ENCODE data around the gene SLC7A8. TPM values are rescaled to one million over a fixed set of nuclear protein-coding genes. Genes with fewer than 3 reads are reported as not detected.

Gene SLC7A8
- total RNA-seq, 1 experiment from 2014 or later: 77.9 TPM

GRCh38 chr14:23105348-23105824 is 78.1 kb downstream of the SLC7A8 start:
- Histone ChIP-seq H4K8ac (replicated peaks; ENCODE audit: insufficient read length, low read depth, low read length) (no peak overlapping the region), H3K79me2 (ENCODE audit: insufficient read depth, low read length) (no peaks in the 10 kb centered on the region), H2BK12ac (ENCODE audit: insufficient read length, low read depth, low read length) (no peak overlapping the region), H3T11ph (ENCODE audit: low read length) (no peak overlapping the region), H3K4me1 (ENCODE audit: insufficient read depth, low read length) (no peaks in the 10 kb centered on the region; the same call in 1 of the 2 replicates), H3K4ac (ENCODE audit: low read depth, low read length) (no peak overlapping the region), H3K27ac (ENCODE audit: insufficient read length, low read depth, low read length) (no peak overlapping the region), H3K9me3 (ENCODE audit: control insufficient read depth, low read depth, low read length) (no peaks in the 10 kb centered on the region), H4K91ac (ENCODE audit: insufficient read length, low read depth, low read length) (no peak overlapping the region), H3K4me2 (ENCODE audit: insufficient read depth, insufficient read length, low read length) (no peak overlapping the region), H4K20me1 (ENCODE audit: control insufficient read depth, insufficient read depth, insufficient read length) (no peaks in the 10 kb centered on the region), H3K23me2 (ENCODE audit: insufficient read length, low read depth, low read length, poor library complexity, severe bottlenecking) (no peaks in the 10 kb centered on the region), H3K14ac (ENCODE audit: insufficient read depth, low read length) (no peak overlapping the region), H2BK5ac (ENCODE audit: insufficient read length, low read length) (no peak overlapping the region), H3K23ac (ENCODE audit: insufficient read length, low read depth, low read length) (no peak overlapping the region), H3K27me3 (ENCODE audit: insufficient read depth, low read length) (no peaks in the 10 kb centered on the region), H3K79me1 (ENCODE audit: insufficient read depth, low read depth, low read length, poor library complexity, severe bottlenecking) (no peaks in the 10 kb centered on the region), H3K56ac (ENCODE audit: insufficient read length, low read depth, low read length) (no peak overlapping the region), H2AK5ac (ENCODE audit: insufficient read length, low read length) (no peak overlapping the region), H3K9ac (ENCODE audit: extremely low read depth, insufficient read length, low read length) (no peak overlapping the region), H2BK120ac (ENCODE audit: low read depth, low read length, poor library complexity, severe bottlenecking) (no peak overlapping the region), H2AFZ (ENCODE audit: low read length) (no peak overlapping the region), H2BK20ac (ENCODE audit: low read depth, low read length, poor library complexity, severe bottlenecking) (no peak overlapping the region), H4K5ac (ENCODE audit: insufficient read length, low read depth, low read length) (no peak overlapping the region), H2BK15ac (ENCODE audit: low read depth, low read length) (no peak overlapping the region; the same call in 1 of the 2 replicates), H3K18ac (ENCODE audit: insufficient read length, low read depth, low read length) (no peak overlapping the region)
- peaks cover 42 to 46% of the 10 kb centered on the region in 2 experiments for H3K4me1 Mint-ChIP-seq
- peak overlapping the region in 1 of 3 experiments; percentile 49; a peak in 1 of 7 replicates for H3K27ac Mint-ChIP-seq
- WGBS (ENCODE audit: extremely low coverage, insufficient read length, low lambda C conversion rate): no CpG with 5 or more reads among the region's 4 CpGs
- peak overlapping the region in 1 of 2 experiments; percentile 17; a peak in 1 of 5 replicates for H3K4me3 Mint-ChIP-seq
- no peak for TF ChIP-seq CTCF (conservative IDR thresholded peaks at IDR 0.05)
- peaks cover 27% of the 10 kb centered on the region for H3K27me3 Mint-ChIP-seq (ENCODE audit: low read depth)
- peaks cover 0 to 3% (median 0%) of the 10 kb centered on the region in 3 experiments; a peak in 1 of 7 replicates for H3K36me3 Mint-ChIP-seq (ENCODE audit: insufficient read depth in 1 of 3, low read depth in 3 of 3)
- H3K9me3 Mint-ChIP-seq: peaks cover 8 to 9% of the 10 kb centered on the region in 2 experiments
- no peak for DNase-seq

Data from H9 (cell line).